Myocyte (in vitro differentiated cells): Measurements from ENCODE around the gene ARHGAP29. TPM values are rescaled to one million over a fixed set of nuclear protein-coding genes. Genes with fewer than 3 reads are reported as not detected.

Source experiments
- DNase-seq: peaks from one replicate; pipeline ENCODE4 v3.0.0-alpha.2; 2012; ENCODE audit warnings: low read depth
- polyA plus RNA-seq: library from polyadenylated mRNA; unstranded; fragments of >200 nt; gene quantifications from one replicate; pipeline ENCODE4 v1.2.1, GENCODE V29; 2012; ENCODE audit warnings: missing spikeins
- total RNA-seq: library from RNA; depleted of rRNA; stranded (reverse); fragments of >200 nt; gene quantifications from 2 replicates; pipeline ENCODE4 v1.2.3, GENCODE V29; 2014

Gene ARHGAP29
- total RNA-seq: 4.4 and 5.7 TPM in 2 replicates
- 2.7 TPM for polyA plus RNA-seq

DNA sequence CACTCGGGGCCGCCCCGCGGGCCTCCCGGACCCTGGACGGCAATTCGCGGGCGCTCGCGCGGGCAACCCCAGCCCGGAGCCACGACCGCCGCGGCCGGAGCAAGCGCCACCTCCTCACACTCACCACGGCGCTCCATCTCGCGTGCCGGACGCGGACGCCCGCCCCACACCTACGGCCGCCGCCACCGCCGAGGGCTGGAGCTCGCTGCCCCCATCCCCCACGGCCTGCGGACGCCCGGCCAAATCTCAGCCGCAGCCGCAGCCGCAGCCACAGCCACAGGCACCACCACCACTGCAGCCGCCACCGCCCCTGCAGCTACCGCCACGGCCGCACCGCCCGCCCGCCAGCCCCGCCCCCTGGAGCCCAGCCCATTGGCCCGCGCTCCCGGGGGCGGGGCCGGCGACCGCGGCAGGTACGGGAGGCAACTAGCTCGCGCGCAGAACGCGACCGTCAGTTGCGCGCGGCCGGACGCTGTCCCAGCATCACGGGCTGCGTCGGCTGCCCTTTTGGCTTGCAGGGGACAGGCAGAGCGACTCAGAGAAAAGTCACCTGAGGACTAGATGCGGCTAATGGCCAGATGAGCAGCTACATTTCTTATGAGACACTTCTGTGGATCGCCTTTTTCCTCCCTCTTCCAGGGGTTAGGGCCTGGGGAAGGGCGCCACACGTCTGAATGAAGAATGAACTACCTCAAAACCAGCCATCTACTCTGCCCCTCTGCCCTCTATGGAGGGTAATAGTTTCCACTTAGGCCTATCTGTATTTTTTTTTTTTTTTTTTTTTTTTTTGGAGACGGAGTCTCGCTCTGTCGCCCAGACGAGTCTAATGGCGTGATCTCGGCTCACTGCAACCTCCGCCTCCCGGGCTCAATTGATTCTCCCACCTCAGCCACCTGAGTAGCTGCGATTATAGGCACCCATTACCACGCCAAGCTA lies at the start of gene ARHGAP29:
Gene ARHGAP29 (minus strand): TSS at position 294 of the 936 bp plus-strand sequence. CDS start 5,973 bp downstream, outside the sequence.
- DNase-seq: peak; percentile 58

DNA sequence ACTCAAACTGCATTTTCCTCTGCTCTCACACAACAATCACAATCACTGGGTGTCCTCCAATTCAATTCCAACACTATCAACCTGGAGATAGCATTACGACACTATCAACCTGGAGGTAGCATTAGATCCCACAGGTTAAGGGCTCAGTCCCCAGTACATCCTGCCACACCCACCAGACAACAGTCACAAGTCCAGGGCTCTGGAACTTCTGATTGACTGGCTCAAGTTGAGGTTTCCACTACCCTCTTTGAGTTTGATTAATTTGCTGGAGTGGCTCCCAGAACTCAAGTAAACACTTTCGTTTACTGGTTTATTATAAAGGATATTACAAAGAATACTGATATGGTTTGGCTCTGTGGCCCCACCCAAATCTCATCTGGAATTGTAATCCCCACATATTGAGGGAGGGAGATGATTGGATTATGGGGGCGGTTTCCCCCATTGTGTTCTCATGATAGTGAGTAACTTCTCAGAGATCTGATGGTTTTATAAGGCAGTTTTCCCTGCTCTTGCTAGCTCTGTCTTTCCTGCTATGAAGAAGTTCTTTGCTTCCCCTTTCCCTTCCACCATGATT lies 49.6 kb upstream of the ARHGAP29 start:
- DNase-seq: no peak

DNA sequence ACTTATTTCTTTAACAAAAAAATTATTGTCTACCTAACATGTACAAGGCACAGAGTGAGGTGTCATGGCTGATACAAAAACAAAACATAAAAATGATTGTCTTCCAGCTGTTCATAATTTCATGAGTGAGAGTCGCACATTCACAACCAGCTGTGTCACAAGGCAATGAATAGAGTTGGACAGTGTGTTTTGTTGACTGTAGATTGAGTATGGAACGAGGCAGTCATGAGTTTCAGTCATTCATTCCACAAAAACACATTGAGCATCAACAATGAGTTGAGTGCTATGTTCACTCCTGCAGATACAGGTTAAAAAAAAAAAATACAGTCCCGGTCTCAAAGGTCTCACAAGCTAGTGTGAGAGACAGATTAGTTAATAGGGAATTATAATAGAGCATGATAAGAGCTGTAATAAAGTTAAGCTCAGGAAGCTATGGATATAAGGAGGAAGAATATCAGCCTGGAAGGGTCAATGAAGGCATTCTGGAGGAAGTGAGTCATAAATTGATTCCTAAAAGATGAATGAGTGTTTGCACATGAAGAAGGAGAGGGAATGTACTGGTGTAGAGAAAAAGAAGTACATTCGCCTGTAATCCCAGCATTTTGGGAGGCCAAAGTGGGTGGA lies 47.8 kb upstream of the ARHGAP29 start:
- DNase-seq: no peak

- DNase-seq: no peak
Measured at GRCh38 chr1:94284476-94284875, 47.1 kb upstream of the ARHGAP29 start.

- DNase-seq: no peak
Measured at GRCh38 chr1:94283462-94283861, 46.1 kb upstream of the ARHGAP29 start.

DNA sequence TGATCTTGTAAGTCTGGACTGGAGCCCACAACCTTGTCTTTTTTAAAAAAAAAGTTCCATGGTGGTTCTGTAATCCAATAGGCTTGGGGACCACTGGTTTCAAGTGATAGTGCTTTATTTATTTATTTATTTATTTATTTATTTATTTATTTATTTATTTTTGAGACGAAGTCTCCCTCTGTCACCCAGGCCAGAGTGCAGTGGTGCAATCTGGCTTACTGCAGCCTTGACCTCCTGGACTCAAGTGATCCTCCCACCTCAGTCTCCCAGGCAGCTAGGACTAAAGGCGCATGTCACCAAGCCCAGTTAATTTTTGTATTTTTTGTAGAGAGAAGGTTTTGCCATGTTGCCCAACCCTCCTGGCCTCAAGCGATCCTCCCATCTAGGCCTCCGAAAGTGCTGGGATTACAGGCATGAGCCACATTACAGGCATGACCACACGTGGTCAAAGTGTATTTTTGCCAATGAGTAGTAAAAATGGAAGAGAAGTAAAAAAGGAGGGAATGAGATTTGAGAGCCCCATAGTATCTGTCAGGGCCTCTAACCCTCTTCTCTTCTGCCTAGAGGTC lies 44.8 kb upstream of the ARHGAP29 start:
- DNase-seq: no peak

DNA sequence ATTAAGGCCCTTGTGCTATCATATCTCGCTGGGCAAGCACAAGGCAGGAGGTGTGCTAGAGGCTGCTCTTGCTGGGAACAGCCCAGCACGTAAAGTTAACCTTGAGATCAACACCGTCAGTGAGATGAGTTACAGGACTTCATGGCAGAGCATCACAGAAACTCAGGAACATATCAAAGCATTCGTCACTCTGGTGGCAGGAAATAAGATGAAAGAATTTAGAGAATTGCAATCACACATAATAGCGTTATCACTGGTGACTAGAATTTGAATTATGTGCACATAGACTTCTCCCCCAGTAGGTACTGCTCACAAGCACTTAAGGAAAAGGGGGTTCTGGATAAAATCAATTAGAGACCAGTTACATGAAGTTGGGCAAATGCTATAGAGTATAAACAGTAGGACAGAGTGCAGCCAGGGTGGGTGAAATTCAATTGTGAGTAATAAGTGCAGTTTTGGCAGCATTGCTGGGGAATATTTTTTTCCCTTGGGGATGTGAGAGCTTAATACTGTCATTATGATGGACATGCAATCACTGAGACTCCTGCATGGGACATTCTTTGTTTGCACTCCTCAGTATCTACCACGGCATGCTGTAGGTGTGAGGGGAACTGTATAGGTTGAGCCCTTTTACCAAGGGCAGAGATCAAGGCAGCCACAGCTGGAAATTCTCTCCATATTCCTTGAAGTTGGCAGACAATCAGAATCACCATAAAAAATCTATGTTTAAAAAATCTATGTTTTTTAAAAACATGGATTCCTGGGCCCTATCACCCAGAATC lies 44.2 kb upstream of the ARHGAP29 start:
- no peak for DNase-seq

DNA sequence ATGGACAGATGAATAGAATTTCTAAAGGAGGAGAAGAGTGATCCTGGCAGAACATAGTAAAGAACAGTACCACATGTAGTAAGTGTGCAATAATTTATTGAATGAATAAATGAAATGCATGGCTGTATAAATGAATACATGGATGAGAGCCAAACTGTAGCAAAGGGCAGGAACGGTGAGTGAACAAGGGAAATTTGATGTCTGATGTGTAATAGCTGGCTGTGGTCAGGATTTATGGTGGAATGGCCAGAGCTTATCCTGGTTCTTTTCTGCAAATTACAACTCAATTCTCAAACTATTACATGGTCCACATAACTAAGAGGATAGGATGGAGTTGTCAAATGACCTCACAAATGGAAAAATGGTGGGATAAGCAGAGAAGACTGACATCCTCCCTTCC lies 43.2 kb upstream of the ARHGAP29 start:
- no peak for DNase-seq

GRCh38 chr1:94279462-94279861 lies 42.1 kb upstream of the ARHGAP29 start:
- no peak for DNase-seq

DNA sequence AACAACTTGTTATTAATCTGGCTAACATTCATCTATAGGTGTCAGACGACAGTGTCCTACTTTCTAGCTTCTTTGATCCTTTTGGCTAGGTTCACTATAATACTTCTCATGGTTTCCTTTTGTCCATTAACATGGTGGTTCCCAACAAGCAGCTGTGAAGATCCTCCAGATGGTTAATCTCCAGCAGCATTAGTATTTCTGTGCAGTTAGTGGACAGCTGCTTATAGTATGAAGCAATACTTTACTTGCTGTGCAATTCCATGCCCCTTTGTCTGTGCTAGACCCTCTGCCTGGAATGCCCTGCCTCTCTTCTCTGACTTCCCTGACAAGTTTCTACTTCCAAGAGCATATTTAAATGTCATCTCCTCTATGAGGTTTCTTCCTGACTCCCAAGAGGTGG lies 41.7 kb upstream of the ARHGAP29 start:
- DNase-seq: peak; percentile 35

- DNase-seq: no peak
Measured at GRCh38 chr1:94276988-94277434, 39.6 kb upstream of the ARHGAP29 start.

- no peak for DNase-seq
Measured at GRCh38 chr1:94275083-94275482, 37.7 kb upstream of the ARHGAP29 start.

DNA sequence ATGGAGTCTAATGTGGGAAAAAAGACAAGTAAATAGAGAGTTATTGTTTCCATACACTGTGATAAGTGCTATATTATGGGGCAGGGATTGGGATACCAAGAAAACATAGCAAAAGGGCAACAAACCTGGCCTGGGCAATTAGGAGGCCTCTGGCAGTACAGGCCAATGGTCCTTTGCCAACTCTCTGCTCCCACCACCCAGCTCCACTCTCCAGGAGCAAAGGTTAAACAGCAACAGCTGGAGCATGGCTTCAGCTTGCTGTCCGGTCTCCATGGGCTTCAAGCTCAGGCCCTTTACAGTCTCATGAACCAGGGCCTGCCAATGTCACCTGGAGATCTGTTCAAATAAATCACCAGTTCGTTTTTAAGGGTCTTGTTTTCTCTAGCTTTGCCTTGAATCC lies 37.2 kb upstream of the ARHGAP29 start:
- DNase-seq: no peak

DNA sequence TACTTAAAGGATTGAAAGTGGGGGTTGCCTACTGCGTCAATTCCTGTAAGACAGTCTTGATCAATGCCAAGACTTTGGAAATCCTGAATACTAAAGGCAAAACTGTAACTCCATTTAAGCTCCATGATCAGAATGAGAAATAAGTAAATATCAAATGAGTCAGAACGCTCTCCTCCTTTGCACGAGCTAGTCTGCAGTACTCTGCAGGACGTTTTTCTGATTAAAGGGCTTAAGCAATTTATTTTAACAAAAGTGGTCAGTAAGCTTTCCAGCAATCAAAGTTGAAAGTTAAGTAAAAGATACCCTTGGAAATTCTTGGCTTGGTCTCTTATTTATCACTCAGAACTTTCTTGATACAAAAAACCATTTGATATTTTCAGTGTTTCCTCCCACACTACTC lies 35.7 kb upstream of the ARHGAP29 start:
- DNase-seq: no peak

GRCh38 chr1:94272388-94272787 lies 35.0 kb upstream of the ARHGAP29 start:
- DNase-seq: no peak

GRCh38 chr1:94271373-94271772 lies 34.0 kb upstream of the ARHGAP29 start:
- no peak for DNase-seq

DNA sequence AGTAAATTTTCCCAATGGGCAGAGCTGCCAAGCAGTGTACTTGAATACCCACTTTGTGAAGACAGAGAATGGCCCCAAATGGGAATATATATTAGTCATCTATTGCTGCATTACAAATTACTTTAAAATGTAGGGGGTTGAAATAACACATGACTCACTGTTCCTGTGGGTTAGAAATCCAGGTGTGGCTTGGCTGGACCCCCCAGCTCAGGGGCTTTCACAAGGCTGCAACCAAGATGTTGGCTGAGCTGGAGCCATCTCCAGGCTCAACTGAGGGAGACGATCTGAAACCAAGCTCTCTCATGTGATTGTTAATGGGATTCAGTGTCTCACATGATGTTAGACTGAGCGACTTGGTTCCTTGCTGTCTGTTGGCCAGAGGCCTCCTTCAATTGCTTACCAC lies 33.4 kb upstream of the ARHGAP29 start:
- no peak for DNase-seq

DNA sequence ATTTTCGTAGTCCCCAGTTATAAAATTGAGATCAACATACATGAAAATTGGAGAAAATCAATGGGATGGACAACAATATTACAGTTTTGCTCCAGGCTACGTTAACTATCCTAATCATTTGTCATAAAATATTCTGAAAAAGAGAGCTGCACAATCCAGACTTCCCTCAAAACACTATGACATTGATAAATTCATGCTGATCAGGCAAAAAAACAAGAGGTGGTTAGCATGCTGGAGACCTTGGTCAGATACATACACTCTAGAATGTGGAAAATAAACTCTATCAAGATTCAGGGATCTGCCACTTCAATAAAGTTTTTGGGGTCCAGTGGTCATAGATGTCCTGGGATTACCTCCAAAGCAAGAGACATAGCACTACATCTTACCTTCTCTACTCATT lies 32.5 kb upstream of the ARHGAP29 start:
- DNase-seq: no peak

- peak; percentile 58 for DNase-seq
Measured at GRCh38 chr1:94265906-94266305, 28.5 kb upstream of the ARHGAP29 start.

GRCh38 chr1:94265011-94265422 lies 27.6 kb upstream of the ARHGAP29 start:
- no peak for DNase-seq
